PC-3 (cell line): ENCODE measurements around the gene AXL. TPM values are rescaled to one million over a fixed set of nuclear protein-coding genes. Genes with fewer than 3 reads are reported as not detected.

Experiments
- ATAC-seq: fragments of 200-7000 bp; cut with Tn5 transposase; 2 replicates; pipeline ENCODE4 v1.9.1; 2020; ENCODE audit warnings: mild to moderate bottlenecking, moderate library complexity
- BruUV-seq: library from RNA; stranded (reverse); fragments of 400-500 nt; replicated peaks from 2 replicates; lab custom pipeline; 2021; lab: Mats Ljungman, UMichigan
- CTCF ChIA-PET: fragments of 300-600 bp; sonication (Branson Sonifier 250); formaldehyde crosslinking; loops from one replicate; lab custom pipeline; 2022; ENCODE audit warnings: antibody characterized with exemption; lab: Charles Lee
- POLR2A ChIA-PET: fragments of 300-600 bp; sonication (Branson Sonifier 250); formaldehyde crosslinking; loops from one replicate; lab custom pipeline; 2022; ENCODE audit warnings: antibody characterized with exemption; ENCODE audit not compliant: unreplicated experiment; lab: Charles Lee
- DNase-seq: peaks from one replicate; pipeline ENCODE4 v3.0.0-alpha.2; 2015
- H2AFZ ChIP-seq: fragments of 300-600 bp; sonication (generic); 2 replicates; pipeline ENCODE4 v1.6.0; 2016; ENCODE audit warnings: antibody characterized with exemption, low read length
- H3F3A ChIP-seq: fragments of 300-600 bp; sonication (generic); one replicate; pipeline ENCODE4 v1.6.0; 2017; ENCODE audit warnings: antibody characterized with exemption, low read length, control low read depth, mild to moderate bottlenecking; ENCODE audit not compliant: unreplicated experiment
- H3K27ac ChIP-seq: fragments of 300-600 bp; sonication (generic); 2 replicates; pipeline ENCODE4 v1.5.1; 2016; ENCODE audit warnings: mild to moderate bottlenecking, low read length
- H3K27me3 ChIP-seq: fragments of 300-600 bp; sonication (generic); 2 replicates; pipeline ENCODE4 v1.6.1; 2016; ENCODE audit warnings: low read length, mixed read lengths
- H3K36me3 ChIP-seq: fragments of 300-600 bp; sonication (generic); 2 replicates; pipeline ENCODE4 v1.6.1; 2016; ENCODE audit warnings: low read depth, mixed run types, low read length, mixed read lengths
- H3K4me1 ChIP-seq: fragments of 300-600 bp; sonication (generic); 2 replicates; pipeline ENCODE4 v1.5.1; 2016; ENCODE audit warnings: low read length; ENCODE audit not compliant: insufficient read depth
- H3K4me2 ChIP-seq: fragments of 300-600 bp; sonication (generic); 2 replicates; pipeline ENCODE4 v1.6.0; 2016; ENCODE audit warnings: low read length
- H3K4me3 ChIP-seq: fragments of 300-600 bp; sonication (generic); 2 replicates; pipeline ENCODE4 v1.5.1; 2016; ENCODE audit warnings: mild to moderate bottlenecking, low read length, mixed read lengths
- H3K79me2 ChIP-seq: fragments of 300-600 bp; sonication (generic); 2 replicates; pipeline ENCODE4 v1.6.1; 2017; ENCODE audit warnings: low read length, mixed read lengths
- H3K9ac ChIP-seq: fragments of 300-600 bp; sonication (generic); 2 replicates; pipeline ENCODE4 v1.6.0; 2016; ENCODE audit warnings: mild to moderate bottlenecking, low read length
- H3K9me2 ChIP-seq: fragments of 300-600 bp; sonication (generic); replicated peaks from 2 replicates; pipeline ENCODE4 v1.6.1; 2016; ENCODE audit warnings: mixed run types, low read length, mixed read lengths
- H3K9me3 ChIP-seq: fragments of 300-600 bp; sonication (generic); 2 replicates; pipeline ENCODE4 v1.6.1; 2016; ENCODE audit warnings: low read length, mixed read lengths
- H4K20me1 ChIP-seq: fragments of 300-600 bp; sonication (generic); 2 replicates; pipeline ENCODE4 v1.6.1; 2016; ENCODE audit warnings: low read length, mixed read lengths
- CTCF ChIP-seq: fragments of 300-600 bp; sonication (generic); conservative IDR thresholded peaks from 2 replicates; pipeline ENCODE4 v1.5.1; 2017; ENCODE audit warnings: antibody characterized with exemption, low read depth, mild to moderate bottlenecking, low read length
- EZH2 ChIP-seq: fragments of 300-600 bp; sonication (generic); IDR thresholded peaks from one replicate; pipeline ENCODE4 v1.6.1; 2017; ENCODE audit warnings: antibody characterized with exemption, mild to moderate bottlenecking, low read length; ENCODE audit not compliant: unreplicated experiment
- EZH2phosphoT487 ChIP-seq: fragments of 300-600 bp; sonication (generic); IDR thresholded peaks from 2 replicates; pipeline ENCODE4 v1.6.1; 2018; ENCODE audit warnings: mild to moderate bottlenecking, antibody characterized with exemption, low read length, borderline replicate concordance
- intact Hi-C: fragments of 100-400 bp; cut with micrococcal nuclease; formaldehyde crosslinking; loops from 2 replicates; pipeline ENCODE4 v1.9.0; 2023
- total RNA-seq: library from RNA; depleted of rRNA; stranded (reverse); fragments of >200 nt; gene quantifications from 2 replicates; pipeline ENCODE4 v1.2.3, GENCODE V29; 2014

The AXL gene
- total RNA-seq, 1 experiment from 2014 or later: 172 TPM

DNA sequence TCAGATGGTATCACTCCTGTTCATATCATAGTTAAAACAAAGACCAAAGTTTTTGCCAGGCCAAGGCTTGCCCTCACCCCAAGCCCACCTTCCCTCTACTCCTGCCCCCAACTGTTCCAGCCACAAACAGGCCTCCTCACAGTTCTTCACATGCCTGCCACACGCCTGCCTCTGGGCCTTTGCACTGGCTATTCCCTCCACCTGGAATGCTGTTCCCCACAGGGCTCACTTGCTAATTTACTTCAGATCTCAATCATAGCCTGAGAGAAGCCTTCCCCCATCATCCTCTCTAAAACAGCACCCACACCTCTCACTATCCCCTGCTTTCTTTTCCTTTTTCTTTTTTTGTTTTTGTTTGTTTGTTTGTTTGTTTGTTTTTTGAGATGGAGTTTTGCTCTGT lies 4.9 kb upstream of the AXL start:
- H3K9me3 ChIP-seq: no peaks in the 10 kb centered on the region
- ChIA-PET CTCF (no interaction called here), POLR2A (no interaction called here)
- no peak for TF ChIP-seq CTCF
- no peak for TF ChIP-seq EZH2
- no peak for TF ChIP-seq EZH2phosphoT487
- intact Hi-C loops: no loop called here
- H3K9me2 ChIP-seq: no peaks in the 10 kb centered on the region
- H3F3A ChIP-seq: no peaks in the 10 kb centered on the region
- no peak overlapping the region for H3K4me3 ChIP-seq
- H3K4me1 ChIP-seq: no peaks in the 10 kb centered on the region
- H3K36me3 ChIP-seq: no peaks in the 10 kb centered on the region
- no TSS peak for BruUV-seq
- no peak overlapping the region for H3K27ac ChIP-seq
- H3K79me2 ChIP-seq: peaks cover 9% of the 10 kb centered on the region
- no peaks in the 10 kb centered on the region for H4K20me1 ChIP-seq
- ATAC-seq (no peak), DNase-seq (no peak)
- no peak overlapping the region for H3K4me2 ChIP-seq
- no peak overlapping the region for H3K9ac ChIP-seq
- no peak overlapping the region for H2AFZ ChIP-seq
- H3K27me3 ChIP-seq: no peaks in the 10 kb centered on the region

DNA sequence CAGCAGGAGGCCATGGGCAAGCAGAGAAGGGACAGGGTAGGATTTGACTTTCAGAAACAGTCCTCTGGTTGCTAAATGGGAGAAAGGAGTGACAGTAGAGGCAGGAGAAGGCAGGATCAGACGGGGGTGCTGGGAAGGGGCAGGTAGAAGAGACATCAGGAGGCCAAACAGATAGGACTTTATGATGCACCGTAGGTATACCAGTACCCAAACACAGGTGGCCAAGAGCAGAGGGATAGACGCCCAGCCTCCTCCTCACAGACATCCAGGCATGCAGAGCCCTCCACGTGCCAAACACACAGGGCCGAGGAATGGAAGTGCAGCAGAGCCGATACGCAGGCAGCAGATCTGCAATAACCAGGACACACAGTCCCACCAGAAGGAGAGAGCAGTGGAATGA lies 1.3 kb upstream of the AXL start:
- H3K27ac ChIP-seq: no peak overlapping the region

More for the DNA sequence above, 1.3 kb upstream of the AXL start:
- H2AFZ ChIP-seq: no peak overlapping the region
- no peaks in the 10 kb centered on the region for H3K27me3 ChIP-seq
- ChIA-PET CTCF (no interaction called here), POLR2A (interaction anchor here (0.7 kb wide), 1 partner anchor 467 kb away, joined by 12 read pairs; no protein-coding TSS in a partner anchor)
- intact Hi-C loops: no loop called here
- no peak overlapping the region for H3K4me3 ChIP-seq
- peaks cover 23% of the 10 kb centered on the region for H3K4me1 ChIP-seq
- DNase-seq (no peak), ATAC-seq (no peak)
- no peak overlapping the region for H3K4me2 ChIP-seq
- no TSS peak for BruUV-seq
- no peaks in the 10 kb centered on the region for H4K20me1 ChIP-seq
- no peaks in the 10 kb centered on the region for H3K9me3 ChIP-seq
- H3K9ac ChIP-seq: no peak overlapping the region
- peaks cover 42% of the 10 kb centered on the region for H3K79me2 ChIP-seq
- no peaks in the 10 kb centered on the region for H3F3A ChIP-seq
- no peaks in the 10 kb centered on the region for H3K9me2 ChIP-seq
- no peak for TF ChIP-seq EZH2
- TF ChIP-seq EZH2phosphoT487: no peak
- TF ChIP-seq CTCF: no peak
- H3K36me3 ChIP-seq: peaks cover 8% of the 10 kb centered on the region; the same call in 1 of the 2 replicates
